Activated CD4-positive, CD25-positive, alpha-beta regulatory T cell treated with anti-CD3 and anti-CD28 coated beads, Interleukin-2, amount 50 U/mL, for 16 hours (primary cell): ENCODE results near the gene PRDM13.
"Not testable (repeated sequence)": the region's sequence is repeated elsewhere in the genome, so short reads cannot be mapped to it uniquely, and the experiment has no call there.

ENCODE experiments used
- DNase-seq: peaks from one replicate; pipeline ENCODE4 v3.0.0-alpha.2; 2020; ENCODE audit warnings: low read depth, low spot score

PRDM13 gene

GRCh38 chr6:99603421-99604165, 3.0 kb upstream of the PRDM13 start:
- DNase-seq, result no peak

DNA sequence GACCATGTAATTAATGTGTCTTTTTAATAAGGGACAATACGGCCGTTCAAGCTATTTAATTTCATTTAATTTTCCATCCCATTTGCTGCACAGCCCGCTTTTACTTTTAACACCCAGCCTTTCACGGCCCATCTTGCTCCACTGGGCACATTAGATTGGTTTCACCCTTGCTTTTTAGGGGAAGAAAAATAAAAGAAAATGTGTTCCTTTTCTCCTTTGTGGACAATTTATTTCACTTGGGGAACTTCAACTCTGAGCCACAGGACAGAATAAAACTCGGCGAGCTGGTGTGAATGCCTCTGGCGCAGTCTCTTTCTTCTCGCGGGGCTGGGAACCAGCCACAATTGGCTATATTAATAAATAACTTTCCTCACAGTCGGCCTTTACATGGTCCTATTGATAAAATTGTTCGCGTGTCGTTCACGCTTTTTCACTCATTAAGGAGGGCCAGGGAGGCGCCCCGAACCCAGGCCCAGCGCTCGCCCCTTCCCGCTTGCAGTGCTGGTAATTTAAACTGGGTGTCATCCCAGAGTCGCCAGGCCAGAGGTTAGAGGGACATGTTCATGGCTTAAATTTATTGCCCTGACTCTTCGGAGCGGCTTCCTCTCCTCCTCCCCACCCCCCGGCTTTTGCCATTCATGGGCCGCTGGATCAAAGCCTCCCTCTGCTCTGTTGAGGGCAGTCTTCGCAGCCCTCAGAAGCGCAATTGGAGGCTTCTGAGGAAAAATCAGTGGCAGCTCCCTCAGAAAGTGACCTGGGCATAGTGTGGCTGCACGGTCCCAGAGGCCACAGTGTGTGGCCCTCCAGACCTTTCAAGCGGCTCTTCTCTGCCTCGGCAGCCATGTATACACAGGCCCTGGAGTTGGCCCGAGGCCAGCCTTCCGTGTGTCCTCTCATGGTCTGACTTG, 2.2 kb upstream of the PRDM13 start:
- no peak for DNase-seq

- DNase-seq, result no peak
Observed at GRCh38 chr6:99605074-99605734, 1.4 kb upstream of the PRDM13 start.

- DNase-seq, result no peak
Observed at GRCh38 chr6:99605911-99606655, 550 bp upstream of the PRDM13 start.

- DNase-seq, result no peak
Observed at GRCh38 chr6:99607416-99608036, 893 bp downstream of the PRDM13 start.

DNA sequence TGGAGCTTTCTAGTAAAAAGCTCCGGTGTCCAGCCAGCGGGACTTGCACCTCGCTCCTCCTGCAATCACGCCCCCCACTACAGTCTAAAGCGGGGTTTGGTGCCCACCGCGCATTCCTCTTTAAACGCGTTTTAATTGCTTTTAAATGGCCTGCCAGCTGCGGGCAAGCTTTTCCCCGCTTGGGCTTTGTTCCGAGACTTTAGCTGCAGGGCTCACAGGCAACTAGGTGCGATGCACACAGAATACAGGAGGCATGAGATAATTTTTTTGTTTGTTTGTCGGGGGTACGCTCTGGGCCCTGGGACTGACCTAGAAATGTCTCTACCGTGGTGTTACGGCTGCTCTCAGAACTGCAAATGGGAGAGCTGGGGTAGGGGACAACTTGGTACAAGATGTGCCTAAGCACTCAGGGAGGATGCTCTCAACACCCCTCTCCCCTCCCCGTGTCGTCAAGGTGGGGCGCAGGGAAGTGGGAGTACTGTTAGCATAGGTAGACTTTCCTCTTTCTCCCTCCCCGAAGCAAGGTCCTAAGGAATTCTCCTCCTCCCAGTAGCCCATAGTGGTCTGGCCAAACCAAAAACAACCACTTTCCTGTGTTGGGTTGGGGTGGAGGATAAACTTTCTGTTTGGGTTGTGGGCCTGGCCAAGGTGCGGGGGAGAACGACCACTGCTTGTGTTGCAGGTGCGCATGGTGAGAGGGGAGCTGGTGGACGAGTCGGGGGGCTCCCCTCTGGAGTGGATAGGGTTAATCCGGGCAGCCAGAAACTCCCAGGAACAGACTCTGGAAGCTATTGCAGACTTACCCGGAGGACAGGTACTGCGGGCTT, 1.6 kb downstream of the PRDM13 start:
- no peak for DNase-seq

GRCh38 chr6:99608886-99609482, 2.4 kb downstream of the PRDM13 start:
- no peak for DNase-seq

GRCh38 chr6:99609905-99610489, 3.4 kb downstream of the PRDM13 start:
- no peak for DNase-seq

- no peak for DNase-seq
Observed at GRCh38 chr6:99611148-99611547, 4.5 kb downstream of the PRDM13 start.

DNA sequence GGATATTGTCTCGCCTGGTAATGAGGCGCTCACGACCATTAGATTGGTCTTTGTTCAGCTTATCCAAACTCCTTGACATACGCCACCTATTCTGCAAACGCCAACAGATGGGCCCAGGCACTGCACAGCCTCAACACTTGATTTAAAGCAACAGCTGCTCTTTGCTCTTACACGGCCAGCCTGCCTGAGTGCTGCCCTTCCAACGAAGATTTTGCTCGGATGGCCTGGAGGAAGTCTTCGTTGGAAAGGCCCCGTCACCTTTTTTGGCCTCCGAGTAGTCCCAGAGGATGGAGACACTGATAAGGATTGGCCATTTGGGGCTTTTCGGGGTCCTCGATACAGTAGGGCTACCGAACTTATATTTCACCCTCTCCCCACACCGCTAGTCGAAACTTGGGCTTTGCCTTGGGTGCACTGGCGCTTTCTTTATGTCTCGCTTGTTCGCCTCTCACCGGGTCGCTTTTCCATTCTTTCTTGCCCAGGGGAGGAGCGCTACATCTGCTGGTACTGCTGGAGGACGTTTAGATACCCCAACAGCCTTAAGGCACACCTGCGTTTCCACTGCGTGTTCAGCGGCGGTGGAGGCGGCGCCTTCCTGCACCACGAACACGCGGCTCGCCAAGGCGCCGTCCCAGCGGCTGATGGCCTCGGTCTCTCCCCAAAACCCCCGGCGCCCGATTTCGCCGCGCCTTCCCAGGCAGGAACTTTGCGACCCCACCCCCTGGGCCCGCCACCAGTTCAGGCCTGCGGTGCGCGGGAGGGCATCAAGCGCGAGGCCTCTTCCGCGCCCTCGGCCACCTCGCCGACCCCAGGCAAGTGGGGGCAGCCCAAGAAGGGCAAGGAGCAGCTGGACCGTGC, 6.1 kb downstream of the PRDM13 start:
- DNase-seq, result no peak

- no peak for DNase-seq
Observed at GRCh38 chr6:99613409-99613704, 6.7 kb downstream of the PRDM13 start.

GRCh38 chr6:99613705-99614429, 7.2 kb downstream of the PRDM13 start:
- DNase-seq, result no peak

GRCh38 chr6:99614430-99615186, 8.0 kb downstream of the PRDM13 start:
- no peak for DNase-seq

- DNase-seq, result no peak
Observed at GRCh38 chr6:99617131-99617530, 10.5 kb downstream of the PRDM13 start.

GRCh38 chr6:99618649-99619408, 12.2 kb downstream of the PRDM13 start:
- DNase-seq, result no peak

- no peak for DNase-seq
Observed at GRCh38 chr6:99619409-99619762, 12.8 kb downstream of the PRDM13 start.

- not testable (repeated sequence) for DNase-seq
Observed at GRCh38 chr6:99622044-99622443, 15.4 kb downstream of the PRDM13 start.
